GM19023 (cell line): ENCODE data around the gene RBM8A.

Source experiments
- ATAC-seq: cut with Tn5 transposase; IDR thresholded peaks from one replicate; pipeline ENCODE4 v1.9.1; 2021; ENCODE audit warnings: mild to moderate bottlenecking, moderate library complexity; ENCODE audit not compliant: unreplicated experiment

RBM8A gene

GRCh38 chr1:145927063-145927886 is at the start of gene RBM8A:
RBM8A (minus strand) TSS chr1:145927484; CDS start chr1:145927426, 58 bp downstream.
- ATAC-seq = peak; percentile 92

- ATAC-seq = no peak
Observed at GRCh38 chr1:145977016-145977415, 49.7 kb upstream of the RBM8A start.

DNA sequence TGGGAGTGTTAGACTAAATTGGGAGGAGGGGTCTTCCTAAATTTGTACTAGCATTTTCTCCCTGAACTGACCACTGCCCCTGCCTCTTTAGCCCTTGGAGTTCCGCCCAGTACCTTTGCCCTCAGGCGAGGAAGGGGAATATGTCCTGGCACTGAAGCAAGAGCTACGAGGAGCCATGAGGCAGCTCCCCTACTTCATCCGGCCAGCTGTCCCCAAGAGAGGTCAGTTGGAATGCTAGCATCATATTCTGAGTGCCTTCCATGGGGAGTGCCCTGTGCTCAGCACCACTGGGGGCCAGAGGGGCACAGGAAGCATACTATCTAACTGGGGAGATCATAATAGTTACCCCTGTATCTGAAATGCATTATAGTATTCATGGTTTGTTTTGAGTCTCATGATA is 47.9 kb upstream of the RBM8A start:
- no peak for ATAC-seq

DNA sequence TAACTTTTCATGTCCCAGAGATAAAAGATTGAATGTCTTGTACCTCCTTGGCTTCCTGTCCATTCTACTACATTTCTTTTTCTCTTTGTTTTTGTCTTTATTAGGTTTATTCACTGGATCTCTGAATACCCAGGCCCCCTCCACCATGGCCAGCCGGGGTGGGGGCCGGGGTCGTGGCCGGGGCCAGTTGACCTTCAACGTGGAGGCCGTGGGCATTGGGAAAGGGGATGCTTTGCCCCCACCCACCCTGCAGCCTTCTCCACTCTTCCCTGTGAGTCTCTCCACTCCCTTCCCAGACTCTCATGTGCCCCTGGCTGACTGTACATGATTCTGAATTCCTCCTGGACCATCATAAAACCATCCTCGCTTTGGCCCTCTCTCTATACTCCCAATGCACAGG is 47.4 kb upstream of the RBM8A start:
- no peak for ATAC-seq

DNA sequence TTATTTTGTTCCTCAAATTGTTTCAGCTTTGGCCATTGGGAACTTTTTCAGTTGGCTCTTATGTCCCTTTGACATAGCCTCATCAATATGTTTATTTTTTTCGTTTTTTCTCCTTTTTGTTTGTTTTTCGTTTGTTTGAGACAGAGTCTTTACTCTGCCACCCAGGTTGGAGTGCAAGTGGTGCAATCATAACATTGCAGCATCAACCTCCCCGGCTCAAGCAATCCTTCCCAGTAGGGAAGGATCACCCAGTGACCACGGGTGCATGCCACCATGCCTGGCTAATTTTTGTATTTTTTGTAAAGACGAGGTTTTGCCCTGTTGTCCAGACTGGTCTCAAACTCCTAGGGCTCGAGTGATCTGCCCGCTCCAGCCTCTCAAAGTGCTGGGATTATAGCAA is 45.3 kb upstream of the RBM8A start:
- ATAC-seq = no peak

GRCh38 chr1:145967288-145967687 is 40.0 kb upstream of the RBM8A start:
- ATAC-seq = no peak

DNA sequence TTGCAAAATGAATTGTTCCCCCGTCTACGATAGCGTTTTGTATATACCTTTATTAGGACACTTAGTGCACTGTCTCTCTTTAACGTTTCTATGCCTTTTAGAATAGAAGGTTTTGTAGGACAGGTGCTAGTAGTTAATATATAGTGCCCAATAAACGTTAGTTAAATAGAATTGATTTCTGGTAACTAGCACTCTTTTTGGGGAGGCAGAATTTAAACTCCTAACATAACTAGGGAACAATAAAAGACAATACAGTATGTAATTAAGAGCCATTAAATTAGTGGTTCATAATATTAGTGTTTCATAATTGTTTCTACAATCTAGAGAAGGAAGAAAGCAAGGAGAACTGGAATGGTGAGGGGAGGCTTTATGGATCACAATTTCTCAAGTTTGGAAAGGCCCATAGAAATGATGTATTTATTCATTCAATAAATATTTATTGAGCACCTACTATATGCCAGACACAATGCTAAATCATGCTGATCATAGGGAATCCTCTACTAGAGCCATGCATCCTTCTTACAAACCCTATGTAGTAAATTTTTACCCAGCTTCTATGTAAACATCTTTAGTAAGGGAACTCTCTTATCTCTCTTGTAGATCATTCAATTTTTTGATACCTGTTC is 37.9 kb upstream of the RBM8A start:
- ATAC-seq = no peak

DNA sequence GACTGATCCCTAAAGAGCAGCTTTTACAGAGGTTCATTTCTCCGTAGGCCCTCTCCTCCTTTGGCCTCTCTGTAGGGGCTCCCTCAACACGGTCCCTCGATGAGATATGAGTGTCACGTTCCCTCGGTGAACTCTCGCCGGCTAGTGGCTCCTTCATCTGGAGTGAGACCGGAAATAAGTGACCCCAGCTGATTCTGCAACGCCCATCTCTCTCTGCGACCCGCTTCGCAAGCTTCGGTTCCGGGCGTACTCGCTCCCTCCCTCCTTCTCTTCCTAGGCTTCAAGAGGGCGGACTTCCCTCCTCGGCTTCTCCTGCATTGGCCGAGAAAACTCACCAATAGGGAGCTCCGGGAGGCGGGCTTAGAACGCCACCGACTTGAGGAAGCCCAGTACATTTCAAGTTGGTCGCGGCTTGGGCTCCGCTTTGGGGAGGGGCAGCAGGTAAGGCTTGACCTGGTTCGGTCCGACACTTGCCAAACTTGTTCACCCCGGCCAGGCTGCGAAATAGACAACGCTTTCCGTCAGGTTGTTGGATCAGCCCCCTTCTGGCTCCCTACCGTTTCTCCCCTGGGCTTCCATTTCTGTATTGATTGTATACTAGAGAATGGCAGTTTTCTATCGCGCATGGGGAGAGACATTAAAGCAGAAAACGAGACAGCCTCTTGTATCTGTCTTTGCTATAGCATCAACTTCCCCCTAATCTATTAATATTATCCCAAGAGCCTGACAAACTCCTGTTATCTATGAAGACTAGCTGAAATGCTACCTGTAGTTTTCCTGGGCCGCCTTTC is 37.2 kb upstream of the RBM8A start, which contains the start of the genes ANKRD34A and POLR3GL:
Gene ANKRD34A, minus strand, starts transcription at position 248 of the 791 bp plus-strand sequence. CDS start 2,816 bp downstream, outside the sequence.
Gene POLR3GL, plus strand, starts transcription at position 363 of the 791 bp plus-strand sequence. CDS start 10,176 bp downstream, outside the sequence.
- ATAC-seq = peak; percentile 90

DNA sequence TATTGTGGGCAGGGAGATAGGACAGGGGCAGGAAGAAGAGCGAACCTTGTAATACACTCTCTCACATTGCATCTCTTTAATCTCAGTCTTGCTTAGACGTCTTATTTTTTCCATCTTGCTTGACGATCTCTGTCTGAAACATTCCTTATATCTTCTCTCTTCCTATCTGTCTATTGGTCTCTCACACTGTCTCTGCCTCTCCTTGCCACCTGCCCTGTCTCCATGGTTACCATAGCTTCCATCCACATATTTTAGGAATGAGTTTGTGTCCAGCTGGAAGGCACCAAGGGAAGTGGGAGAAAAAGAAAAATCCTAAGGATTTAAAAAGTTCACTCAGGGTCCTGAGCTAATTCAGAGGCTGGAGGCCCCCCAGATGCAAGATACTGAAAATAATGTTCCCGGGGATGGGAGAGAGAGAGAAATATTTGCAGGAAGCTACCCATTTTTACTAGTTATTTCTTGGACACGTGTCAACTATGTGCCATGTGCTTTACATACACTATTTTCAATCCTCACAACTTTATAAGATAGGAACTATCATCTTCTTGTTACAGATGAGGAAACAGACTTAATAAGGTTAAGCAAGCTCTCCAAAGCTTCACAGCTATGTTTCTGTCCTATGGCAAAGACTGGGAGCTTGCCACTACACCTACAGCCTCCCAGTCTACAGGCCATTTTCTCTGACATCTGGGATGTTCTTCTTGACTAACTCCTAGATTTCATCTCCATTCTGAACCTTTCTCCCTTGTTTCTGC is 36.2 kb upstream of the RBM8A start:
- ATAC-seq = no peak

DNA sequence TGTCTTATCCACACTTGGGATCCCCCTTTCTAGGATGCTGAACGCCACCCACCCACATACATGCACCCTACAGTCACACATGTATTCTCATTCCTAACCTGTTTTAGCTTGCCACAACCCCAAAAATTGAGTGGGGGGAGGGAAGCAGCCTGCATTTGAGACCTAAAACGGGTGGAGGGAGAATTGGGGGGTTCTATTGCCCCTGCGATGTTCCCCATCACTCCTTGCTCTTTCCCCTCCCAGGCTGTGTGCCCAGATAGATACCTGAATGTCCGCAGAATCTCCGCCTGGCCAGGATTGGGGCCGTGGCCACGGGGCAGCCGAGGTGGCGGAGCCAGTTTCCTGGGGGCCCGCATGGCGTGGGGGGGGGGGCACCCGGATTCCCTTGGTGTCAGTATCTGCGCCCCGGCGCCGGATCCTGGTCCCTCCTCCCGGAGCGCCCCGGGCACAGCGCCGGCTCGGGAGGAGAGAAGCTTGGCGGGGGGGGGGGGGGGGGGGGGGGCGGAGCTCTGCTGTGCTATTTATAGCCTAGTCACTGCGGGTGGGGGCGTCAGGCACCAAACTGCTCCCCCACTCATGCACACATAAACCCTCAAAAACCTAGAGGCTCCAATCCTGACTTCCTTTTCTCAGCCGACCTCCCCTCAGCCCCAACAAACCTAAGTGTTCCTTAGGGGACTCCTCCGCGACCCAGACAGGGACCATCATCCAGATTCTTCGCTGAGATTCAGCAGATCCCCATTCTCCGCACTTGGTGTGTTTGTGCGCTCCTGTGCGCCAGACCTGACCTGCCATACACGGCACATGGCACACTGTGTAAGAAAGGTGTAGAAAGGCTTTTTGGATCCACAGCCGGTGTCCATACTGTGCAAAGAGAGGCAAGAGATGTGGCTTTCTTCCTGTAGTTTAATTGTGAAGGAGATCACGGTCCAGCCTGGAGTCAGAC is 35.1 kb upstream of the RBM8A start:
- no peak for ATAC-seq

DNA sequence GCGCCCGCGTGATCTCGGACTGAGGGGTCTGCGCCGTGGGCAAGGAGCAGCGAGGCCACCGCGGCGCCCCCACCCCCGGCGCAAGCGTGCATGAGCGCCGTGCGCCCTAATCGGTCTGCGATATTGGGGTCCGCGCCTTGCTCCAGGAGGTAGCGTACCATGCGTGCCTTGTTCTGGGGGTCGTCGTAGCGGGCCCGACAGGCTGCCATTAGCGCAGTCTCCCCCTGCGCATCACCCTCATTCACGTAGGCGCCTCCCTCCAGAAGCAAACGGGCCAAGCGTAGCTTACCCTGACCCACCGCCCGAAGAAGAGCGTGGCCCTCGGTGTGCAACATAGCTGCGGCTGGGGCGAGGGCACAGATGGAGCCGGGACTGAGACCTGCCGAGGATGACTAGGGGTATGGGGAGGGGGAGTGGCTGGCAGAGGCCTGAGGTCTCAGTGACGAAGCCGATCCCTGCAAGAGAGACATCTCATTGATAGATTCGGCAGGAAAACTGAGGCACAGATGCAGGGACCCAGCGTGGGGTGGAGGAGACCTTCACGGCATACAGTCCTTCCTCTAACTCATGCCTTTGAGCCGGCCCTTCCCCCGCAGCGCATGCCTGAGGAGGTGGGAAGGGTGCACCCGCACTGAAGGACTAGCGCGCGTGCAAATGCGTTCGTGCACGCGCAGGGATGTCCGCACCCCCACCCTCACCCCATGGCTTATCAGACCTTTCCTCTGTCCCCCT is 34.3 kb upstream of the RBM8A start:
- no peak for ATAC-seq

- ATAC-seq = no peak
Observed at GRCh38 chr1:145961109-145961424, 33.8 kb upstream of the RBM8A start.

- no peak for ATAC-seq
Observed at GRCh38 chr1:145960468-145961108, 33.3 kb upstream of the RBM8A start.

DNA sequence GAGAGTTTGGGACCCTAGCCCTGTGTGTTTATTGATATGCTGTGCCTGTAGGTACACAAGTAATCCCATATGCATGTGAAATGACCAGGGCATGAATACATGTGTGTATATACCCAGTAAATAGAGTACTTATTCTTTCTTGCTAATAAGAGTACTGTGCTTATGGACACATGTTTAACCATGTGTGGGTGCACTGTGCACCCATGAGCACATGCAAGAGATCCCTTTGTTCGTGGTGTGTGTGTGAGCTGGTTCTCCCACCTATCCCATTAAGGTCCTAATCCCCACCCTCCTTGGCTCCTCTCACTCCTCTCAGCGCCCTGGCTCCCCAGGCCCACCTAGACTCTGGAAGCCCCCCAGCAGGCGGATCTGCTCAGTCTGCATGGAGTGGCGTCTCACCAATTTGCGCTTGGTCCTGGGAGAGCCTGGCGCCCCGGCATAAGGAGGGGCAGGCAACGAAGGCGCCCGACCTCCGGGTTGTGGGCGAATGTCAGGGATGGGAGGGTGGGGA is 32.7 kb upstream of the RBM8A start:
- no peak for ATAC-seq

- no peak for ATAC-seq
Observed at GRCh38 chr1:145959333-145959732, 32.0 kb upstream of the RBM8A start.

DNA sequence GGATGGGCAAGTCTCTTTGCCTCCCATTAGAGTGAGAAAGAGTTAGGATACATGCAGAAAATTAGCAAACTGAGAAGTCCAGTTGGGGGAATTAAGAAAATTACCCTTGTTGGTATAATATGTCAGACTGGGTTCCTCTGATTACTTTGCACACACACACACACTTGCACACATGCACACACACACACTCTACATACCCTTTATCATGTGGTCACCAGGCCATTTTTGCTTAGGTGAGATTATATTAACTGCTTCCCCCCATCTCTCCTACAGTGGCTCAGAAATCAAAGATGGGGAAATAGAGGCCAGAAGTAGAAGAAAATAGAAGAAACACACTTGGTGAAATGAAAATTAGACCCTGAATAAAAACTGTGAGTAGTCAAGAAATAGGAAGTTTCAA is 31.4 kb upstream of the RBM8A start:
- ATAC-seq = no peak

GRCh38 chr1:145957443-145958319 is 30.4 kb upstream of the RBM8A start, which contains the start of gene LIX1L:
LIX1L (minus strand) TSS chr1:145958017; CDS start chr1:145957927, 90 bp downstream.
- ATAC-seq = peak; percentile 92
